ELR (cell line): ENCODE results near the gene NEURL4.
A peak's percentile ranks its signal among the peaks of the same experiment; 100 is the strongest.
"Not testable (repeated sequence)": the region's sequence is repeated elsewhere in the genome, so short reads cannot be mapped to it uniquely, and the experiment has no call there.

Experiments
- DNase-seq: peaks from one replicate; pipeline ENCODE4 v3.0.0-alpha.2; 2015; ENCODE audit warnings: low read depth

NEURL4 gene

DNA sequence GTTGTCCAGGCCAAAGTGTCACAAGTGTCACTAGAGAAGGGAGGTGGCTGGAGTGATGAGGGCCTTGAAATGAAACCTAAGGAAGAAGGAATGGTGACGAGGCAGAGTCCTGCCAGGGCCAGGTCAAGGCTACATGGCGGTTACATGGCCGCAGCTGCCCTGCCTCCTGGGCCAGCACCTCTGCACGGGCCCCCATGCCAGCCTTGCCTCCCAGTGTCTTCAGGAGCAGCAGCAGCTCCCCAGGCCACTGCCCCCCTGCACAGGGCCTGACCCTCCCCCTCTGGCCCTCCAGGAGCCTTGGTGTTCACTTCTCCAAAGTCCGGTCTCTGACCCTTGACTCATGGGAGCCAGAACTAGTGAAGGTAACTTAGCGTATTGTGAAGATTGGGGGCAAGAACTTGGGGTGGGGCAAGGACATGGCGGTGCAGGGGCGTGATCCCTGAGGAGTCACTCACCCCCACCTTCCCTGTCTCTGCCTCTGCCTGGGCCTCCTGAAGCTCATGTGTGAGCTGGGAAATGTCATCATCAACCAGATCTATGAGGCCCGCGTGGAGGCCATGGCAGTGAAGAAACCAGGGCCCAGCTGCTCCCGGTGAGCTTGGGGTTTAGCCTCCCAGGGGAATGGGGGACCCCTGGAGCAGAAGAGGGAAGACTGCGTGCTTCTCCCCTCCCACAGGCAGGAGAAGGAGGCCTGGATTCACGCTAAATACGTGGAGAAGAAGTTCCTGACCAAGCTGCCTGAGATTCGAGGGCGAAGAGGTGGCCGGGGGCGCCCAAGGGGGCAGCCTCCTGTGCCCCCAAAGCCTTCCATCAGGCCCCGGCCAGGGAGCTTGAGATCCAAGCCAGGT lies 18.7 kb upstream of the NEURL4 start:
- DNase-seq = no peak

DNA sequence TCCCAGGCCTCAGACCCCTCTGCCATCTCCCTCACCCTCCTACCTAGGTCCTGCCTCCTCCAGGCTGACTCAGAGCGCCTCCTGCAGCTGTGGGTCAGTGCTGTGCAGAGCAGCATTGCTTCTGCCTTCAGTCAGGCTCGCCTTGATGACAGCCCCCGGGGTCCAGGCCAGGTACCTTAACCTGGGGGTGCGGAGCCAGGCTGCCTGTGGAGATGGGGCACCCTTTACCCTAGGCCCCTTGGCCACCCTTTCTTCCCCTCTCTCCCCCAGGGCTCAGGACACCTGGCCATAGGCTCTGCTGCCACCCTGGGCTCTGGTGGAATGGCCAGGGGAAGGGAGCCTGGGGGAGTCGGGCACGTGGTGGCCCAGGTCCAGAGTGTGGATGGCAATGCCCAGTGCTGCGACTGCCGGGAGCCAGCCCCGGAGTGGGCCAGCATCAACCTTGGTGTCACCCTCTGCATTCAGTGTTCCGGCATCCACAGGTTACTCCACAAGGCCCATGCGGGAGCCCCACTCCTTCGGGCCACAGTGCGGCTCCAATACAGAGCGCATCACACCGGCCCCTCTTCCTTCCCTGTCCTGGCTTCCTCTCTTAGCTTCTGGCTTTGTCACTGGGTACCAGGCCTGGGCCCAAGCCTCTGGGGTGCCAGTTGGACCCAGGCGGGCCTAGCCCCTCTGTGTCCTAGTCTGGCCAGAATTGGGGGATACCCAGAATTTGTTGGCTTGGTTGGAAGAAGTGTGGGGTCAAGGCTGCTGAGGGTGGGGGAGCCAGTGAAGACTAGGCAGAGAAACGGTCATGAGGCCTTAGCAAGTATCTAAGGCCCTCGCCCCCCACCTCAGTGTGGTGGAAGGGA lies 17.9 kb upstream of the NEURL4 start:
- DNase-seq = no peak

DNA sequence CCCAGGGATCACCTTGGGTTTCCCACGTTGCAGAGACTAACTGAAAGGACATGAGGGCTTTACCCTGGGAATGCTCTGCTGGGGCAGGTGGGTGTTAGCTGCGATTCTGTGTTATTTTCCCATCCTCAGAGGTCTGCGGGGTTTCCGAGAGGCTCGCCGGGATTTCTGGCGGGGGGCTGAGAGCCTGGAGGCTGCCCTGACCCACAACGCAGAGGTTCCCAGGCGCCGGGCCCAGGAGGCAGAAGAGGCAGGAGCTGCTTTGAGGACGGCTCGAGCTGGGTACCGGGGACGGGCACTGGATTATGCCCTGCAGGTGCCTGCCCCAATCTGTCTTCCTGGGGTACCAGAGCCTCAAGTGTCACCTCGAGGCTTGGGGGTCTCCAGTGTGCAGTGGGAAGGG lies 14.1 kb upstream of the NEURL4 start:
- no peak for DNase-seq

DNA sequence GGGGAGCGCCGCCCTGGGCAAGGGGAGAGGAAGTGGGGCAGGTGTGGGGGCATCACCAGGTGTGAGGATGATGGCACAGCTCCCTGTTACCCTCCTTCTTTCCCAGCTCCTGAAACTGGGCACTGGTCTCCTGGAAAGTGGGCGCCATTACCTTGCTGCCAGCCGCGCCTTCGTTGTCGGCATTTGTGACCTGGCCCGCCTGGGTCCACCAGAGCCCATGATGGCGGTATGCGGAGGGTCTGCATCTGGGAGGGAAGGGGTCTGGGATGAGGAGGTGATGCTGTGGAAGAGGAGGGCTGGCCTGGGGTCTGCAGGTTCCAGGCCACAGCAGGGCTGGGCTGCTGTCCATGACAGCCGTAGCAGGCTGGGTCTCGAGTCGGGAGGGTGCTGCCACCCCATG lies 12.7 kb upstream of the NEURL4 start:
- no peak for DNase-seq

DNA sequence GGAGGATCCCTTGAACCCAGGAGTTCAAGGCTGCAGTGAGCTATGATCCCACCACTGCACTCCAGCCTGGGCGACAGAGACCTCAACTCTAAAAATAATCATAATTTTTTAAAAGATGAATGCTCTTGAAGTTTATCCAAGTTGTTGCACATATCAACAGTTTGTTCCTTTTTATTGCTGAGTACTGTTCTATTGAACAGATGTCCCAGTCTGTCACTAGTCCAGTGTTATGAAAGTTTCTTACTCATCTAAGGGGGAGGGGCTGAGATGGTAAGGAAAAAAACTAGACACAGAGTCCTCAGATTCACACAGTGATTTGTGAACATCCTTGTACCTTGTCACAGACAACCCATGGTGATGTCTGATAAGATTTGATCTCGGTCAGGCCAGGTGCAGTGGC lies 11.0 kb upstream of the NEURL4 start:
- DNase-seq = peak; percentile 34

DNA sequence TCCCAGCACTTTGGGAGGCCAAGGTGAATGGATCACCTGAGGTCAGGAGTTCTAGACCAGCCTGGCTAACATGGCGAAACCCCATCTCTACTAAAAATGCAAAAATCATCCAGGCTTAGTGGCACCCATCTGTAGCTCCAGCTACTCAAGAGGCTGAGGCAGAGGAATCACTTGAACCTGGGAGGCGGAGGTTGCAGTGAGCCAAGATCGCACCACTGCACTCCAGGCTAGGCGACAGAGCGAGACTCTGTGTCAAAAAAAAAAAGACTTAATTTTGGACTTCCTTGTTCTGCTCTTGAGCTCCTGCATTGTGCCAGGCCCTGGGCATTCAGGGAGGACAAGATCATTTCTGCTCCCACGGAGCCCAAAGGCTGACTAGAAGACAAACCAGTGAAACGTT lies 8.5 kb upstream of the NEURL4 start:
- DNase-seq = not testable (repeated sequence)

DNA sequence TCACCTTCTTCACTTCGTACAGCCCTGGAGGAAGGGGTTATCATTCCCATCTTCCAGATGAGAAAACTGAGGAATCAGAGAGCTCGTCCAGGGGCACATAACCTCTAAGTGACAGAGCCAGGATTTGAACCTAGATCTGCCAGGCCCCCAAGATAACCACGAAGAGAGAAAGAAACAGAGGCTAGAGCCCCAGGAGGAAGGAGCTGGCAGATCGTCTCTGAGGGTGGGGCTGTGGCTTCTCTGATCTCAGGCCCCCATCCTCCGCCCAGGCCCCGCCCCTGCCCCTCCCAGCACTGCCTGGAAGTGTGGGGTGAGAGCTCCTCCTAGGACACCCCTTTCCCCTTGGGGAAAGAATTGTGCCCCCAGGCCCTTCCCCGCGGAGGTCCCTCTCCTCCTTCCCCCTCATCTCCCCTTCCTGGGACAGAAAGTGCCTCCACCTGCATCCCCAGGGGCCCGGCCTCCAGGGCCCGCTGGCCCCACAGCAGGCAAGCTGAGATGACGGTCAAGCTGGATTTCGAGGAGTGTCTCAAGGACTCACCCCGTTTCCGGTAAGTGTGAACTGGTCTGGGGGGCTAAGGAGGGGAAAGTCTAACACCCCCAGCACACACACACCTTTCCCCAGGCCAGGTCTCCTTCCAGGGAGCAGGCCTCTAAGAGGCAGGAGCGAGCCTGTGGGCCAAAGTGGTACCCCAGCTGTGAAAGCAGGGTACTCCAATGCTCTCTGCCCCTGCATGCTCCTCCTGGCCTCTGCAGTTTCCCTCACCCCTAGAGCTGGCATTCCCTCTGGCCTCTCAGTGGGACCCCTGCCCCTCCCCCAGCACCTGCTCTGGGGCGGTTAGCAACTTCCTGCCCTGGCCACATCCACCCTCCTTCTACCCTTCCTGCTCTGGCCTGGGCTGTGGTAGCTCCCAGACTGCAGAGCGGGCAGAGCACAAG lies 7.4 kb upstream of the NEURL4 start, which contains the start of gene ACAP1:
Gene ACAP1 (plus strand): TSS at position 290 of the 936 bp plus-strand sequence. CDS start 206 bp downstream, at position 496.
- no peak for DNase-seq

DNA sequence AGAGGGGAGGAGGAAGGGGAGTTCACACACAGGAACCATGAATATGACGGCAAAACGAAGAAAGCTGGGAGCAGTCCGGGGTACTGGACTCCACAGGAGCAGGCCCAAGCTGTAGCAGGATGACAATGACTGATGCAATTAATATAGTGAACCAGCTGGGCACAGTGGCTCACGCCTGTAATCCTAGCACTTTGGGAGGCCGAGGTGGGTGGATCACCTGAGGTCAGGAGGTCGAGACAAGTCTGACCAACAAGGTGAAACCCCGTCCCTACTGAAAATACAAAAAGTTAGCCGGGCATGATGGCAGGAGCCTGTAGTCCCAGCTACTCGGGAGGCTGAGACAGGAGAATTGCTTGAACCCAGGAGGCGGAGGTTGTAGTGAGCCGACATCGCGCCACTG lies 6.6 kb upstream of the NEURL4 start:
- not testable (repeated sequence) for DNase-seq

DNA sequence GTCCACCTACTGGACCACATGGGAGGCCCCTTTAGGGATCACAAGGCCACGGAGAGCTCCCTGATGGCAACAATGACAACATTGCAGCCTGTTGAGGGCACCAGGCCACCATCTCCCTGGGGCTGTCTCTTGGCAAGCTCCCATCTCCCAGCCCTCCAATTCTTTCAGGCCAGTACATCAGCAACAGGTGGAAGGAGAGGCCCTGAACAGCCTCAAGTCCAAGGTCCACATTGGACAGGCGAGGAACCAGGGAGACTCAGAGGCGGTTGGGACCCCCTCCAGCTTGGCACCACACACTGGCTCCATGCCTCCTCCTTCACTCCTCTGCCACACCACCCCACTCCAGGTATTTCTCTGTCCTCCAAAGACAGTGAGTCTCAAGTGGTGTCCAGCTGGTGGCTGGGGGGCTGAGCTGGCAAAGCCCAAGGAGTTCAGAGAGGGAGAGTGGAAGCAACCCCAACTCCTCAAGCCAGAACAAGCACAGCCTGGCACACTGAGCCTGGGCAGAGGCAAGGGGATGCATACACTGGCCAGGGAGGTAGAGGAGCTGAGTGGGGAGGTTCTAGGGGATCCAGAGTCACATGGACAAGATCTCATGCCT lies 5.9 kb upstream of the NEURL4 start:
- DNase-seq = no peak

DNA sequence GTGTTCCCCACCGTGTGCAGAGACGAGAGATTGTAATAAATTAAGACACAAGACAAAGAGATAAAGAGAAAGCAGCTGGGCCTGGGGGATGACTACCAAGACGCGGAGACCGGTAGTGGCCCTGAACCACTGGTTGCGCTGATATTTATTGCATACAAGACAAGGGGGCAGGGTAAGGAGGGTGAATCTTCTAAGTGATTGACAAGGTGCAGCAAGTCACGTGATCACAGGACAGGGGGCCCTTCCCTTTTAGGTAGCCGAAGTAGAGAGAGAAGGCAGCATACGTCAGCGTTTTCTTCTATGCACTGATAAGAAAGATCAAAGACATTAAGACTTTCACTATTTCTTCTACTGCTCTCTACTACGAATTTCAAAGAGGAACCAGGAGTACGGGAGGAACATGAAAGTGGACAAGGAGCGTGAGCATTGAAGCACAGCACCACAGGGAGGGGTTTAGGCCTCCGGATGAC lies 3.5 kb upstream of the NEURL4 start:
- not testable (repeated sequence) for DNase-seq

DNA sequence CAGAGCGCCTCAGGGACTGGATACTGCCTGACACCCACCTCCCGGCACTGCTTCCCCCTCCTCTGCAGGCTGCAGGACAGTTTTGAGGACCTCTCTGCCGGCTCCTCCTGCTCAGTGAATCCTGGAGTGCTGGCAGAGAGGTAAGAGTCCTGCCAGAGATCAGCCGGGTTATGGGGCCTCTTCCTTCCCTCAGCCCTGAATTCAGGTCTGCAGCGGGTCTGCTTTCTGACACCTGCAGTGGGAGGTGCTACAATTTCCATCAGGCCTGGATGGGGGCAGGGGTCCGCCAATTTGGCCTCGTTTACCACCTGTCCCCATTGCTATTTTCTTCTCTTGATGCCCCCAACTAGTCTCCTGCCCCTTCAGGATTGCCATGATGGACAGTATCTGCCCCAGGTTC lies 3.0 kb upstream of the NEURL4 start:
- no peak for DNase-seq

DNA sequence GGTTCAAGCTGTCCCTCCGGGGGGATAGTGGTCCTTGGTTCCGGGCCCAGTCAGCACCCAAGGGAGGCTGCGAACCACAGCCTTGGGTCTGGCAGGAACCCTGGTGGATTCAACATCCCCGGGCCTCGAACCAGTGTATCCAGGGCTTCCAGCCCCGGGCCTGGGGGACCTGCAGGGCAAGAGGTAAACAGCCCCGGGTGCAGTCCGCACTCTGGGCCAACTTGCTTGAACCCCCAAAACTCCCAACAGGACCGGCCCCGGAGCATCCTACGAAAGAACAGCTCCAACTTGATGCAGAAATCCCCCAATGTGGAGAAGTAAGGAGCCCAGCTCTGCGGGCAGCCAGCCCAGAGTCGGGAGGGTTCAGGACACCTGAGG lies 1.5 kb upstream of the NEURL4 start:
- no peak for DNase-seq

DNA sequence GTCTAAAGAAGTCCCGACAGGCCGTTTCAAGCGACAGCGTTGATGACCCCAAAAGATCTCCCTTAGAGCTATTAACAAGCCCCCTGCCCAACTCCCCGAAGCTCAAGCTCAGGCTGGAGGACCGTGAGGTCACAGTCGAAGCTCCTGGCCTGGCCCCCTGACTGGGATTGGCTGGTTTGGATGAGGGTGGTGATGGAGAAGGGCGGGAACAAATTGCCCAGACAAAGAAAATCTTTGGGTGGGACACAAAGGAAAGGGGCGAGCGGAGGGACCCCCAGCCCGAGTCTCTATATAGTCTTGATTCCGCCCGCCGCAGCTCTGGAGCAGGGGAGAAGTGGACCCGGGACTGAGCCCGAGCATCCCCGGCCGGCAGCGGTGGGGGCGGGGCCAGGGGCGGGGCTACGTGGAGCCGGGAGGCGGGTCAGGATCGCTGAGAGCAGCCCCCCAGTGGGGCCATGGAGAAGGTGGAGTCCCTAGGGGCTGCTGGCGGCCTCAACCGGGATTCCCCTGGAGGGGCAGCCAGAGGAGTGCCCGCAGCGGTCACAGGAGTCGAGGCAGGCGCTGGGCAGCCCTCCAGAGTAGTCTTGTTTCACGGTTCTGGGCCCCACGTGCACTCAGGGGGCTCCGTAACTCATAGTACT lies 982 bp upstream of the NEURL4 start:
- DNase-seq = peak; percentile 87

DNA sequence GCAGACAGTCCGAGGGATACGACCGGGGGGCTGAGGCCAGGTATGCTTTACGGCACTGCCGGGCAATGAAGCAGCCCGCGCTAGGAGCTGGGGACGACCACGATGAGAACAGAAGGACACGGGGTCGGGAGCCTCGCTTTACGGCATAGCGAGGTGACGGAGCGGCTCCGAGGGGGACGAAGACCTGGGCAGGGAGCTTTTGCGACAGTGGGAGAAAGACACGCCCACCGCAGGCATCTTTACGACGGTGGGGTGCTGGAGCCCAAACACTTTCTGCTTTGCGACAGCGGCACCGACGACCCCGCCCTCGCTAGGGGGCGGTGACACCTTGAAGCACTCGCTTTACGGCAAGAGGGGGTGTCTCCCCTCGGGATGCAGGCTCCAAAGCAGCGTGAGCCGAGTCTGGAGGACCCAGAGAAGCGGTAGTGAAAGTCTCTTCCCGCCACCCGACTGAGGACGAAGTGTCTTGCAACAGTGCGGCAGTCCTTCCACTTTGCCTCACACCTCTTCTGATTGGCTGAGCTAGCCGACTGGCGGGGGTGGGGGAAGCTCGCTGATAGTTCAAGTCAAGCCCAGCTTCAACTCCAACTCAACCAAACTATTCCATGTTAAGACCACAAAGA lies 350 bp upstream of the NEURL4 start:
- peak; percentile 99 for DNase-seq

DNA sequence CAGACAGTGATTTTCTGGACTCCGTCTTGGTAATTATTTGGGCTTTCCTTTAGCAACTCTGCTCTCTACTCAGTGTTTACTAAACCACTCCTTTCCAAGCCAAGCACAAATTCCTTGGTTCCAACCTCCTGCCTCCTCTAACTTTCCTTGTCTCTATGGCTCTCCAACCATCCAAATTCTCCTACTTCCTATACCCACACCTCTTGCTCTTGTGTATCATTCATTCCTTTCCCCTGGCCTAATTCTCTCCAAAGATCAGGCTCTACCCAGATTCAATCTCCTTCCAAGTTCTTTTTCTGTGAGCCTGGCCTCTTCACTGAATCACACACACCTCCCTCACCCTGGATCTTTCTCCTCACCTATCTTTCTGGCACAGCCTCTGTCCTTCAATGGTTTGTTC lies 1.1 kb downstream of the NEURL4 start:
- DNase-seq = no peak

DNA sequence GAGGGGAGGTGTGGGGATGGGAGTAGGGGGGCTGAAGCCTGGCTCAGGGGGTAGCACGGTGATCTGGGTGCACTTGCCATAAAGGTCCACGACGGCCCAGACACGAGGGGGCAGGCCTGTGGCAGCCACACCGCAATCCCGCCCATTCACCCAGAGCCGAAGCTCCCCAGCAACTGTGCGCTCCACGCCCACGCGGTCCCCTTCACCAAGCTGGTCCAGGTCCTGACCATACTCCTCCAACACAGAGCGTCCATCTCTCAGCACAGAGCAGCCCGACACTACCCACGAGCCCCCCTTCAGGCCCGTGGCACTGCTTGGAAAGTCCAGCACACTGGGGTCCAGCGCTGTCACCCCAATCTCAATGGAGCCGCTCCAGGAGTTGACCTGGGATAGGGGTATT lies 1.6 kb downstream of the NEURL4 start:
- no peak for DNase-seq

DNA sequence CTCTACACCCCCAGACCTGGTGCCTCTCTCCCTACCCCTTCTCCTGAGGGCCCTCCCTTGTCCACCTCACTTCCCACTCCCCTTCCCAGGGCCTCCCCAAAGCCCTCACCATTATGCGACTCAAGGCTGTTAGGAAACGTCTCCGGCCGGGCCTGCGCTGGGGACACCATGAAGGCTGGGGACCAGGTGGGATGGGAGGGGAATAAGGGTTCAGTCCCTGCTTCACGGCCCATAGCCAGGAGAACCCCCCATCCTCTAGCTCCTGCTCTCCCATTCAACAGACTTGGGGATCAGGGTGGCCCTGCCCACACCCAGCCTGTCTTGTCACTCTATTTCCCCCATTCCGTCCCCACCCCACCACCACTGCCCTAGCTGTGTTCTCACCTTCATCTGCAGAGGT lies 2.1 kb downstream of the NEURL4 start:
- DNase-seq = no peak

DNA sequence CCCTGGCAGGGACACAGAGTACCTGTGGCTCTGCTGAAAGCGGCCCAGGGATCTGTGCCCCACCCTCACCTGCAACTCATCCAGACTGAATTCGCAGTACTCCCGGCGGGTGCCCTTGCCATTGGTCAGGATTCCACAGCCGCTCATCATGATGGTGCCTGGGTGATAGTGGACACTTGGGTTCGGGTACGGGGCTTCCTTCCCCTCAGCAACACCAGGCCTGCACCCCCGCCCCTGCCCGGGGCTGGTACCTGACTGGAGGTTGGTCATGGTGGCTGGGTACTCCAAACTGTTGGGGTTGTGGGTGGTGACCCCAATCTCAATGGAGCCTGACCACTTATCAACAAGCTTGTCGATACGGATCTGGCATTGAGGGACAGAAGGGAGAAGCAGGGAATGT lies 2.9 kb downstream of the NEURL4 start:
- DNase-seq = no peak

DNA sequence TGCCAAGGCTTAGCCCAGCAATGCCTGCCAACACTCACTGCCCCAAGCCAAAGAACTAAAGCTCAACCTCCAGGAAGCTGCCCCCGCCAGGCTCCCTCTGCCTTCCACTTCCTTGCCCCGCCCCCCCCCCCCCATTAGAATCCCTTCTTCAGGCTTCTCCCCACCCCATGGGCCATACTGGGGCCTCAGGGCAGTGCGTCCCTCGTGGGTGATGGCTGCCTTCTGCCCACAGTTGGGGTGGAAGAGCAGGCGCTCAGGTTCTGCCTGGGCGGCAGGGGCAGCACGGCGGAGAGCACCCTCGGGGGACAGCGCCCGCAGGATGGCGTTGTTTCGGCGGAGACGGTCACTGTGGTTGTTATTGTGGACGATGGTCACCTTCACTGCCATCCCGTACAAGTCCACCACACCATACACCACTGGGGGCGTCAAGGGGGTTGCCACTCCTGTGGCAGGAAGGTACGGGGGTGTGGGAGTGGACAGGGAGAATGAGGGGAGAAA lies 4.1 kb downstream of the NEURL4 start:
- DNase-seq = no peak

DNA sequence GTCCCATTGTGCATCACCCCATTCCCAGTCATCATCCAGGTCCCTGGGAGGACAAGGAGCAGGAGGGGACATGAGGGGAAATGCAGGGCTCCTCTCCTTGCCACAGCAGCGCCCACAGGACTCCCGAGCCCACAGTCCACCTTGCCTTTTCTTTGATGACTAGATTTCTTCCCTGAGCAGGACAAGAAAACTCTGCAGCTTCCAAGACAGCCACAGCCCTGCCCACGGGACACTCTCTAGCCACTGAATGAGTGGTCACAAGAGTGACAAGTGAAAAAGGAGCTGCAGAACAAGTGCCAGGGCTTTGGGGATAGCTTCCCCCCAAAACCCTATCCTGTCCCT lies 4.7 kb downstream of the NEURL4 start:
- no peak for DNase-seq
